Measurements from ENCODE around the gene KLRC1.
"Not testable (repeated sequence)": the region's sequence is repeated elsewhere in the genome, so short reads cannot be mapped to it uniquely, and the experiment has no call there.

The KLRC1 gene

GRCh38 chr12:10409392-10409791, 43.8 kb downstream of the KLRC1 start, which contains the start of gene KLRC4:
TSS of gene KLRC4 (minus strand) at chr12:10409757. CDS start at chr12:10409575, 182 bp downstream.
- no peak for DNase-seq

GRCh38 chr12:10408842-10409241, 44.3 kb downstream of the KLRC1 start:
- no peak for DNase-seq

GRCh38 chr12:10406725-10407124, 46.5 kb downstream of the KLRC1 start:
- DNase-seq = no peak

GRCh38 chr12:10405294-10405693, 47.9 kb downstream of the KLRC1 start:
- DNase-seq = no peak

GRCh38 chr12:10404798-10405197, 48.4 kb downstream of the KLRC1 start:
- no peak for DNase-seq

GRCh38 chr12:10400829-10401228, 52.3 kb downstream of the KLRC1 start:
- no peak for DNase-seq

- no peak for DNase-seq
Observed at GRCh38 chr12:10398168-10398567, 55.0 kb downstream of the KLRC1 start.

GRCh38 chr12:10397296-10397695, 55.9 kb downstream of the KLRC1 start:
- no peak for DNase-seq

GRCh38 chr12:10396176-10396575, 57.0 kb downstream of the KLRC1 start:
- not testable (repeated sequence) for DNase-seq
